ENCODE data around the gene CCM2L. TPM values are rescaled to one million over a fixed set of nuclear protein-coding genes. Genes with fewer than 3 reads are reported as not detected.
A peak's percentile ranks its signal among the peaks of the same experiment; 100 is the strongest.

The CCM2L gene
- not detected for polyA plus RNA-seq

- Mint-ChIP-seq H3K27me3 (ENCODE audit: low read depth in 3 of 3) (peaks cover 5 to 12% (median 9%) of the 10 kb centered on the region in 3 donors), H3K4me3 (no peak within 1 kb of the TSS), H3K9me3 (no peaks in the 10 kb centered on the region), H3K36me3 (no peaks in the 10 kb centered on the region), H3K4me1 (no peaks in the 10 kb centered on the region), H3K27ac (no peak within 1 kb of the TSS)
- no peak for DNase-seq
Observed at GRCh38 chr20:32010101-32010500, at the start of gene CCM2L. TSS of gene CCM2L (plus strand) at chr20:32010438. CDS start at chr20:32010455, 17 bp downstream.

- H3K27ac Mint-ChIP-seq: no peak overlapping the region
- peaks cover 12 to 26% (median 12%) of the 10 kb centered on the region in 3 donors for H3K27me3 Mint-ChIP-seq (ENCODE audit: low read depth in 3 of 3)
- H3K9me3 Mint-ChIP-seq: no peaks in the 10 kb centered on the region
- DNase-seq: no peak
- H3K4me1 Mint-ChIP-seq: peaks cover 0 to 4% of the 10 kb centered on the region in 2 donors
- peaks cover 0 to 5% (median 4%) of the 10 kb centered on the region in 3 donors for H3K36me3 Mint-ChIP-seq
- H3K4me3 Mint-ChIP-seq: no peak overlapping the region
Observed at GRCh38 chr20:31962761-31963160, 47.5 kb upstream of the CCM2L start.

GRCh38 chr20:31963889-31964288 is 46.3 kb upstream of the CCM2L start:
- no peak overlapping the region for H3K27ac Mint-ChIP-seq
- peaks cover 13 to 27% (median 15%) of the 10 kb centered on the region in 3 donors for H3K27me3 Mint-ChIP-seq (ENCODE audit: low read depth in 3 of 3)
- no peak overlapping the region for H3K4me3 Mint-ChIP-seq
- DNase-seq: no peak
- H3K36me3 Mint-ChIP-seq: peaks cover 0 to 8% (median 5%) of the 10 kb centered on the region in 3 donors
- H3K9me3 Mint-ChIP-seq: peaks cover 0 to 2% (median 0%) of the 10 kb centered on the region in 6 donors
- peaks cover 6 to 7% of the 10 kb centered on the region in 2 donors for H3K4me1 Mint-ChIP-seq

GRCh38 chr20:31966991-31967655 is 43.1 kb upstream of the CCM2L start:
- H3K9me3 Mint-ChIP-seq: peaks cover 0 to 2% (median 0%) of the 10 kb centered on the region in 6 donors
- H3K27ac Mint-ChIP-seq: no peak overlapping the region
- no peak for DNase-seq
- H3K4me1 Mint-ChIP-seq: peaks cover 6 to 8% of the 10 kb centered on the region in 2 donors
- peaks cover 14 to 44% (median 16%) of the 10 kb centered on the region in 3 donors for H3K27me3 Mint-ChIP-seq (ENCODE audit: low read depth in 3 of 3)
- H3K4me3 Mint-ChIP-seq: peak overlapping the region; percentile 22 to 68 (median 64)
- H3K36me3 Mint-ChIP-seq: peaks cover 0 to 8% (median 3%) of the 10 kb centered on the region in 3 donors

GRCh38 chr20:31967830-31968249 is 42.4 kb upstream of the CCM2L start, which contains the start of gene XKR7:
TSS of gene XKR7 (plus strand) at chr20:31968151. CDS start at chr20:31968176, 25 bp downstream.
- no peak for DNase-seq
- Mint-ChIP-seq H3K9me3 (peaks cover 0 to 2% (median 0%) of the 10 kb centered on the region in 6 donors), H3K27ac (no peak within 1 kb of the TSS), H3K4me1 (peaks cover 6 to 8% of the 10 kb centered on the region in 2 donors), H3K4me3 (peak within 1 kb of the TSS; percentile 83 to 95 (median 90)), H3K36me3 (peaks cover 0 to 8% (median 0%) of the 10 kb centered on the region in 3 donors), H3K27me3 (ENCODE audit: low read depth in 3 of 3) (peaks cover 14 to 44% (median 16%) of the 10 kb centered on the region in 3 donors)

- H3K4me1 Mint-ChIP-seq: peaks cover 6 to 8% of the 10 kb centered on the region in 2 donors
- H3K36me3 Mint-ChIP-seq: peaks cover 0 to 8% (median 0%) of the 10 kb centered on the region in 3 donors
- no peak overlapping the region for H3K27ac Mint-ChIP-seq
- peaks cover 0 to 2% (median 0%) of the 10 kb centered on the region in 6 donors for H3K9me3 Mint-ChIP-seq
- peak overlapping the region; percentile 83 to 95 (median 90) for H3K4me3 Mint-ChIP-seq
- peak; percentile 80 for DNase-seq
- peaks cover 17 to 45% (median 18%) of the 10 kb centered on the region in 3 donors for H3K27me3 Mint-ChIP-seq (ENCODE audit: low read depth in 3 of 3)
Observed at GRCh38 chr20:31968291-31969126, 41.7 kb upstream of the CCM2L start.

- H3K27ac Mint-ChIP-seq: no peak overlapping the region
- peaks cover 6 to 8% of the 10 kb centered on the region in 2 donors for H3K4me1 Mint-ChIP-seq
- no peak for DNase-seq
- peak overlapping the region in 3 of 5 donors; percentile 33 to 43 (median 35) for H3K4me3 Mint-ChIP-seq
- peaks cover 0 to 8% (median 0%) of the 10 kb centered on the region in 3 donors for H3K36me3 Mint-ChIP-seq
- peaks cover 0 to 2% (median 0%) of the 10 kb centered on the region in 6 donors for H3K9me3 Mint-ChIP-seq
- peaks cover 16 to 40% (median 19%) of the 10 kb centered on the region in 3 donors for H3K27me3 Mint-ChIP-seq (ENCODE audit: low read depth in 3 of 3)
Observed at GRCh38 chr20:31969991-31970390, 40.2 kb upstream of the CCM2L start.

- peaks cover 0 to 4% (median 0%) of the 10 kb centered on the region in 3 donors for H3K36me3 Mint-ChIP-seq
- no peak overlapping the region for H3K27ac Mint-ChIP-seq
- H3K4me1 Mint-ChIP-seq: peaks cover 4 to 6% of the 10 kb centered on the region in 2 donors
- no peak overlapping the region for H3K4me3 Mint-ChIP-seq
- DNase-seq: no peak
- H3K9me3 Mint-ChIP-seq: peaks cover 0 to 4% (median 0%) of the 10 kb centered on the region in 6 donors
- peaks cover 13 to 24% (median 14%) of the 10 kb centered on the region in 3 donors for H3K27me3 Mint-ChIP-seq (ENCODE audit: low read depth in 3 of 3)
Observed at GRCh38 chr20:31972471-31973021, 37.7 kb upstream of the CCM2L start.

- Mint-ChIP-seq H3K4me3 (no peak overlapping the region), H3K27ac (no peak overlapping the region), H3K4me1 (no peaks in the 10 kb centered on the region), H3K36me3 (no peaks in the 10 kb centered on the region), H3K27me3 (ENCODE audit: low read depth in 3 of 3) (peaks cover 10 to 16% (median 11%) of the 10 kb centered on the region in 3 donors), H3K9me3 (peaks cover 0 to 2% (median 0%) of the 10 kb centered on the region in 6 donors)
- DNase-seq: no peak
Observed at GRCh38 chr20:31974296-31974695, 35.9 kb upstream of the CCM2L start.

- Mint-ChIP-seq H3K27ac (no peak overlapping the region), H3K9me3 (peaks cover 0 to 3% (median 0%) of the 10 kb centered on the region in 6 donors), H3K36me3 (no peaks in the 10 kb centered on the region), H3K4me3 (no peak overlapping the region), H3K27me3 (ENCODE audit: low read depth in 3 of 3) (peaks cover 8 to 13% (median 8%) of the 10 kb centered on the region in 3 donors), H3K4me1 (no peaks in the 10 kb centered on the region)
- no peak for DNase-seq
Observed at GRCh38 chr20:31974951-31975487, 35.2 kb upstream of the CCM2L start.

GRCh38 chr20:31975874-31976273 is 34.4 kb upstream of the CCM2L start:
- DNase-seq: no peak
- Mint-ChIP-seq H3K27ac (no peak overlapping the region), H3K4me3 (no peak overlapping the region), H3K36me3 (no peaks in the 10 kb centered on the region), H3K9me3 (peaks cover 0 to 3% (median 0%) of the 10 kb centered on the region in 6 donors), H3K27me3 (ENCODE audit: low read depth in 3 of 3) (peaks cover 6 to 8% (median 7%) of the 10 kb centered on the region in 3 donors), H3K4me1 (no peaks in the 10 kb centered on the region)

GRCh38 chr20:31977080-31977479 is 33.2 kb upstream of the CCM2L start:
- no peaks in the 10 kb centered on the region for H3K4me1 Mint-ChIP-seq

More at GRCh38 chr20:31977080-31977479, 33.2 kb upstream of the CCM2L start:
- no peak for DNase-seq
- H3K4me3 Mint-ChIP-seq: no peak overlapping the region
- H3K9me3 Mint-ChIP-seq: peaks cover 0 to 3% (median 0%) of the 10 kb centered on the region in 6 donors
- H3K27ac Mint-ChIP-seq: no peak overlapping the region
- peaks cover 7 to 10% (median 8%) of the 10 kb centered on the region in 3 donors for H3K27me3 Mint-ChIP-seq (ENCODE audit: low read depth in 3 of 3)
- H3K36me3 Mint-ChIP-seq: no peaks in the 10 kb centered on the region
